ENCODE results near the gene GATAD2A.

The GATAD2A gene

DNA sequence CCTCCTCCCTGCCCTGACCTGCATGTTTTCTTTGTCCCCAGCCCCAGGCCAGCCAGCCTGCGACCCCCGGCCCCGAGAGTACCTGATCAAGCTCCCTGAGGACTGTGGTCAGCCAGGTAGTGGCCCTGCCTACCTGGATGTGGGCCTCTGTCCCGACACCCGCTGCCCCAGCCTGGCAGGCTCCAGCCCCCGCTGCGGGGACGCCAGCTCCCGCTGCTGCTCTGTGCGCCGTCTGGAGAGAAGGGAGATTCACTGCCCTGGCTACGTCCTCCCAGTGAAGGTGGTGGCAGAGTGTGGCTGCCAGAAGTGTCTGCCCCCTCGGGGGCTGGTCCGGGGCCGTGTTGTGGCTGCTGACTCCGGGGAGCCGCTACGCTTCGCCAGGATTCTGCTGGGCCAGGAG is 138.2 kb downstream of the GATAD2A start:
- no peak for DNase-seq (ENCODE audit: low read depth in 2 of 2)

DNA sequence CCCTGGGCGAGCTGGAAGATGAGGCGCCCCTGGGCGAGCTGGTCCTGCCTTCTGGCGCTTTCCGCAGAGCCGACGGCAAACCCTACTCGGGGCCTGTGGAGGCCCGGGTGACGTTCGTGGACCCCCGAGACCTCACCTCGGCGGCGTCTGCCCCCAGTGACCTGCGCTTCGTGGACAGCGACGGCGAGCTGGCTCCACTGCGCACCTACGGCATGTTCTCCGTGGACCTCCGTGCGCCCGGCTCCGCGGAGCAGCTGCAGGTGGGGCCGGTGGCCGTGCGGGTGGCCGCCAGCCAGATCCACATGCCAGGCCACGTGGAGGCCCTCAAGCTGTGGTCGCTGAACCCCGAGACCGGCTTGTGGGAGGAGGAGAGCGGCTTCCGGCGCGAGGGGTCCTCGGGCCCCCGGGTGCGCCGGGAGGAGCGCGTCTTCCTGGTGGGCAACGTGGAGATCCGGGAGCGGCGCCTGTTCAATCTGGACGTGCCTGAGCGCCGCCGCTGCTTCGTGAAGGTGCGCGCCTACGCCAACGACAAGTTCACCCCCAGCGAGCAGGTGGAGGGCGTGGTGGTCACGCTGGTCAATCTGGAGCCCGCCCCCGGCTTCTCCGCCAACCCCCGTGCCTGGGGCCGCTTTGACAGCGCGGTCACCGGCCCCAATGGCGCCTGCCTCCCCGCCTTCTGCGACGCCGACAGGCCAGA is 138.9 kb downstream of the GATAD2A start:
- no peak for DNase-seq (ENCODE audit: low read depth in 2 of 2)

GRCh38 chr19:19544954-19545591 is 139.6 kb downstream of the GATAD2A start:
- DNase-seq (ENCODE audit: low read depth in 2 of 2): no peak

GRCh38 chr19:19545707-19546106 is 140.2 kb downstream of the GATAD2A start:
- no peak for DNase-seq (ENCODE audit: low read depth in 2 of 2)

- no peak for DNase-seq (ENCODE audit: low read depth in 2 of 2)
Observed at GRCh38 chr19:19546751-19547162, 141.3 kb downstream of the GATAD2A start.

DNA sequence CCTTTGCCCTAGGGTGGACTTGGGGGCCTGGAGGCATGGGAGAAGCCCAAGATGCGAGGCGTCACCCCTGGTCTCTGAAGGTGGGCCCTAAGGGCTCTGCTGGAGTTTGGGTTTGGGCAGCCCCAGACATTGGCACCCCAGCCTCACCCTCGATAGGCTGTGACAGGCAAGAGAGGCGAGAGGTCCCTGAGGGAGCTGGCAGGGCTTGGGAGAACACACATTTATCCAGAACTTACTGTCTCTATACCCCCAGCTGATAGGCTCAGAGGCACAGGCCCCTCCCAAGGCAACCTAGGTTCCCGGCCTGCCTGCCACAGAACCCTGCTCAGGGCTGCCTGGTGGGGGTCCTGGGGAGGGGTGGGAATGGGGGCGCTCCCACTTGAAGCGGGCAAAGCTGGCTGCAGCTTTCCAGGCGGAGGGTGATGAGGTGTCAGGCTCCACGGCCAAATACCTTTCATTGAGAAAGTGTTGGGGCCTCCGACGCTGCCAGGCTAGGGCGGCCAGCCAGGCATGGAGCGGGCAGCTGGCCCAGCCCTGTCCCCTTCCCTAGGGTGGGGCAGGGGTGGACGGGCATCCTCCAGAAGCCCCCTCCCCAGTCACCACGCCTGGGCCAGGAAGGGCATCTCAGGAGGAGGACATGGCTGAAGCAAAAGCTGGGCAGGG is 142.3 kb downstream of the GATAD2A start:
- no peak for DNase-seq (ENCODE audit: low read depth in 2 of 2)

GRCh38 chr19:19548915-19549759 is 143.7 kb downstream of the GATAD2A start:
- no peak for DNase-seq (ENCODE audit: low read depth in 2 of 2)

DNA sequence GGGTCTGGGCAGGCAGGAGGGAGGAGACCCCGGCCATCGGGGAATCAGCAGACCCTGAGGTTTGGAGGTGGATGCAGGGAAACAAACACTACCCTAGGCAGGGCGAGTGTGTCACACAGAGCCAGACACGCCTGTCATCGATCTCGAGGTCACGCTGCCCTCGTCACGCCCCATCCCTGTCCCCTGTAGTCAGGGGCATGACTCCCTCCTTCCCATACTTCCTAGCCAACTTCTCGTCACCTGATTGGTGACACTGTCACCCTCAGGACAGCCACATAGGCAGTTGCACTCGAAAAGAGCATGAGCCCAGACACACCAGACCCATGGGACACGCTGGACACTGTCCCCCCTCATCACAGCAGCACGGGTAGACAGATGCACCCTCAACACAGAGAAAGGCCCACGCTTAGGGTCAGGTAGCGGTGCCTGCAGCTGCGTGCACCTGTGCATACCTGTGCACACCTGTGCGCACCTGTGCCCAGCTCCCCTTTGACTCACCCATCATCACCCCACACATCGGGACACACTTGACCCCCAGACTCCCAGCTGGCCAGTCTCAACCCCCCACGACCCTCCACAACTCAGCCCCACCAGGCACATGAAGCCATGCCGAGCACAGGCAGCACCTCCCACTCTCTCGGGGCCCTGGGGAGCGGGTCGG is 144.5 kb downstream of the GATAD2A start:
- no peak for DNase-seq (ENCODE audit: low read depth in 2 of 2)

- no peak for DNase-seq (ENCODE audit: low read depth in 2 of 2)
Observed at GRCh38 chr19:19550485-19550929, 145.0 kb downstream of the GATAD2A start.

DNA sequence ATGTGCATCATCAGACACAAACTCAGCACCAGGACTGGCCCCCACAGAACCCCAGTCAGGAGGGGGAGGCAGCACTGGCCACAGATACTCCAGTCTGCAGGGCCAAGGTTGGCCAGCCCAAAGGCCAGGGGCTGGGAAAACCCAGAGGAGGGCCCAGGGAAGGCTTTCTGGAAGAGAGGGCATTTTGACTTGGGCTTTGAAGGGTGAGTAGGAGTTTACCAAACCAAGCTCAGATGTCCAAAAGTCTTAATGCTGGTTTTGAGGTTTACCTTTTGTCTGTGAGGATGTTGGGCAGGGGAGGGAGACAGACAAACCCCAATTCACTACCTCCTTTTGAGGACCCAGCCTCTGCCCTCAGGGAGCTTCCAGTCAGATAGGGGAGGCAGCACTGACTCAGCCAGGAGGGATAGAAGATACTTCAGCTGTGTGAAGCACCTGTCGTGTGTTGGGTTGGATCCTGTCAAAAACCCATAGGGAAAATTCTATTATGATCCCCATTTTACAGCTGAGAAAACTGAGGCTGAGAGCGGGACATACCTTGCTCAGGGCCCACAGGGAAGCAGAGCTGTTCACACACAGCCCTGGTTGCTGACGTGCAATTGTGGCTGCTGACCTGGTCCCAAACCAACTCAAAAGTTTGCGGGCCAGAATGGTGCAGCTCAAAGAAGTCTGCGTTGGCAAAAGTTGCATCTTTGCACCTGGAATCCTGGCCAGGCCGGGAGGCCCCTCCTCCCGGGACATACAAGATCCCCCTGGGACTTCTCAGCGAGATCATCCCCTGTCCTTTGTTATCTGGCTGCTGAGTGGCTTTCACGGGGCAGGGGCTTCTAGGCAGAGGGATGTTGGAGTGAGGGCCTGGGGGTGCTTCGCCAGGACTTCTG is 145.7 kb downstream of the GATAD2A start:
- DNase-seq (ENCODE audit: low read depth in 2 of 2): no peak

DNA sequence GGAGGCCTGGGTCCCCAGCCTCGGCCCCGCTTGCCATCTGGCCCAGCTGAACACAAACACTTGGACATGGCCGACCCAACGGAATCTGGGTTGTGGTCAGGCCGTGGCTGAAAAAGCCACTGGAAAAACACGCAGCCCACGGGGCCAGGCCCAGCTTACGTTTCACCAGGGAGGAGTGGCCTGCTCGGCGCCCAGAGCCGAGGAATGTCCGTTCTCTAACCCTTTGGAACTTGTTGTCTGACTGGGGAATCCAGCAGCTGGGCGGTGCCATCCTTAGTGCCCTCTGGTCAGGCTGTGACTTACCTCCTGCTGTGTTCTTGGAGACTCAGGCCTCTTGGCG is 146.3 kb downstream of the GATAD2A start:
- no peak for DNase-seq (ENCODE audit: low read depth in 2 of 2)

DNA sequence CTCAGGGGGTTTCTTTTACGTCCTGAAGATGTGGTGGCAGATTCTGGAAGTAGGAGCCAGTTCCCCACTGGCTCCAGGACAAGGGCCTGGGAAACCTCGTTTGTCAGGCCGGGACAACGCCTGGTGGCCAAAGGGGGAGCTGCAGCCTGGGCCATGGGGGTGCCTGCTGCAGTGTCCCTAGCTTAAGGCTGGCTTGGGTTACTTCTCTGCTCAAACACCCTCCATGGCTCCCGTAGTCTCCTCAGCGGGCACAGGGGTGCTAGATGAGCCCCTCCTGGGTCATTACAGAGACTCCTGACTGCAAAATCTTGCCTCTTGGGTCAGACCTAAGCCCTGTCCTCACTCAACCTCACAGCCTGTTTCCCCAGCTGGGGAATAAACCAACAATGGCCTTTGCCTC is 147.3 kb downstream of the GATAD2A start:
- DNase-seq (ENCODE audit: low read depth in 2 of 2): no peak

- DNase-seq (ENCODE audit: low read depth in 2 of 2): no peak
Observed at GRCh38 chr19:19553670-19554069, 148.2 kb downstream of the GATAD2A start.

DNA sequence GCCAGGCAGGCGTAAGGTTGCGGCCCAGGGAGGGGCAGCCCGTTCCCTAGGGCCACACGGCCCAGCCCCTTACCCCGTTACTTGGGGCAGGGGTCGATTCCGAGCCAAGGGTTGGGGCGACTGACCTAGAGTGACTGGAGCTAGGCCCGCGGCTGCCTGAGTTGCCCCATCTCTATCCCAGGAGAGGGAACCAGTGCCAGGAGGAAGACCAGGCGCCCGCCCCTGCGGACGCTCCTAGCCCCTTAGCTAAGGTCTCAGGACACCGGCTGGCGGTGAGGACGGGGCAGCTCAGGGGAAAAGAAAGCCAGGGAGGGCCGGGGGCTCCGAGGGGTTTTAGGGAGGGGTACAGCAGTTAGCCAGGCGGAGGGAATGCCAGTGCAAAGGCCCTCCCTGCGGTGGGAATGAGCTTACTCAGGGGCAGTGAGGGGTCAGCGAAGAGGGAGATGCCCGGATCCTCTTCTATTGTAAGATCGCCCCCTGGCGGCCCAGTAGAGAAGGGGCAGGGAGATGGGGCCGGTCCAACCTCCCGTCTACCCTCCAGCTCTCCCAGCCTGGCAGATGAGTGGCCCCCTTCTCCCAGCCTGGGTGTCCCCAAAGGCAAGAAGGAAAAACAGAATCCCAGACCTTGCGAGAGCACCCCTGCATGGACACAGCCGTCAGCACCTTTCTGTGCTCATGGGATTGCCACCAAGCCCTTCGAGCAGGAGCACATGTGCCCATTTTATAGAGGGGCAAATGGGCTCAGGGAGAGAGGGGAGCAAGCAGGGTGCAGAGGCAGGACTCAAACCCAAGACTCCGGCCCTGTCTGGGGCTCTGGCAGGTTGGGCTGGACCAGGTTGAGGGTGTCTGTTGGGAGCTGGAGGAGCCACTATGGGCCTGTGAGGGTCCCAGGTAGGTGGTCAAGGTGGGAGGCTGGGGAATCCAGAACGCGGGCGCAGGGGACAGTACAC is 148.9 kb downstream of the GATAD2A start:
- peak in 1 of 2 donors; percentile 27 for DNase-seq (ENCODE audit: low read depth in 2 of 2)

DNA sequence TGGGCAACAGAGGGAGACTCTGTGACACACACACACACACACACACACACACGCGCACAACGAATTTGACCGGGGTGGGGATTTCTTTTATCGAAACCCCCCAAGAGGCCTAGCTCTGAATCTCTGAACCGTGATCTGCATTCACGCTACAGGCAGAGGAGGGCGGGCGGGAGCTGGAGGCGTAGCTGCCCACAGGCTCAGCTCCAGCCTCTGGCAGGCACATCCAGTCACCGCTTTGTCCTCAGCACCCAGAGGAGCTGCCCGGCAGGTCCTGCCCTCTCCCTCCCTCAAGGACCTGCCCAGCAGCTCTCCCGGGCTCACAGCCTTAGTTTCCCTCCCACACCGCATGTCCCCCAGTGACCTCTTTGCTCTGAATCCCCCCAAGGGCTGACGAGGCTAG is 152.6 kb downstream of the GATAD2A start:
- no peak for DNase-seq (ENCODE audit: low read depth in 2 of 2)
